ENCODE results near the gene RAMP3.

DNA sequence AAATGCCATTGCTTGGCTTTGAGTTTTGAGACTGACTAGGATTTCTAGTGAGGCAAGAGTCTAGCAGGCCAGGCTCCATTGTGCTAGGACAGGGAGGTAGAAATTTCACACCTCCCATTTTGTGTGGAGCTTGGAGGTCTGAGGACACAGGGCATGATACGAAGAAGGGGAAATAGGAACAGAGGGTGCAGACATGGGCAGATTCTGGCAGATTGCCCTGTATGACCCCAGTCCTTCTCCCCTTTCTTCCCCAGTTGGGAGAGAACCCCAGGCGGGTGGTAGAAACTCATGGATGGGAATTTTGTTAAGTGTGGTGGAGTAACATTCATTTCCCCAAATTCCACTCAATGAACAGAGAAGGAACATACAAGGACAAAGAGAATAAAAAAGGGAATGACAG lies 54.4 kb downstream of the RAMP3 start:
- TF ChIP-seq, protein P1, sequence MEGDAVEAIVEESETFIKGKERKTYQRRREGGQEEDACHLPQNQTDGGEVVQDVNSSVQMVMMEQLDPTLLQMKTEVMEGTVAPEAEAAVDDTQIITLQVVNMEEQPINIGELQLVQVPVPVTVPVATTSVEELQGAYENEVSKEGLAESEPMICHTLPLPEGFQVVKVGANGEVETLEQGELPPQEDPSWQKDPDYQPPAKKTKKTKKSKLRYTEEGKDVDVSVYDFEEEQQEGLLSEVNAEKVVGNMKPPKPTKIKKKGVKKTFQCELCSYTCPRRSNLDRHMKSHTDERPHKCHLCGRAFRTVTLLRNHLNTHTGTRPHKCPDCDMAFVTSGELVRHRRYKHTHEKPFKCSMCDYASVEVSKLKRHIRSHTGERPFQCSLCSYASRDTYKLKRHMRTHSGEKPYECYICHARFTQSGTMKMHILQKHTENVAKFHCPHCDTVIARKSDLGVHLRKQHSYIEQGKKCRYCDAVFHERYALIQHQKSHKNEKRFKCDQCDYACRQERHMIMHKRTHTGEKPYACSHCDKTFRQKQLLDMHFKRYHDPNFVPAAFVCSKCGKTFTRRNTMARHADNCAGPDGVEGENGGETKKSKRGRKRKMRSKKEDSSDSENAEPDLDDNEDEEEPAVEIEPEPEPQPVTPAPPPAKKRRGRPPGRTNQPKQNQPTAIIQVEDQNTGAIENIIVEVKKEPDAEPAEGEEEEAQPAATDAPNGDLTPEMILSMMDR (IDR thresholded peaks at IDR 0.05), result no peak
- TF ChIP-seq POLR2AphosphoS5 (IDR thresholded peaks at IDR 0.05; ENCODE audit: low read depth, low read length), result no peak

Data from Panc1 (cell line).